GM12872 (cell line): ENCODE results near the gene NOTCH1.

Experiments used
- TF ChIP-seq, protein P1 (sequence below): IDR thresholded peaks from 3 replicates; pipeline ENCODE4 v1.5.1; 2011; ENCODE audit warnings: low read depth, mild to moderate bottlenecking, low read length, moderate library complexity; ENCODE audit not compliant: insufficient read depth

NOTCH1 gene

DNA sequence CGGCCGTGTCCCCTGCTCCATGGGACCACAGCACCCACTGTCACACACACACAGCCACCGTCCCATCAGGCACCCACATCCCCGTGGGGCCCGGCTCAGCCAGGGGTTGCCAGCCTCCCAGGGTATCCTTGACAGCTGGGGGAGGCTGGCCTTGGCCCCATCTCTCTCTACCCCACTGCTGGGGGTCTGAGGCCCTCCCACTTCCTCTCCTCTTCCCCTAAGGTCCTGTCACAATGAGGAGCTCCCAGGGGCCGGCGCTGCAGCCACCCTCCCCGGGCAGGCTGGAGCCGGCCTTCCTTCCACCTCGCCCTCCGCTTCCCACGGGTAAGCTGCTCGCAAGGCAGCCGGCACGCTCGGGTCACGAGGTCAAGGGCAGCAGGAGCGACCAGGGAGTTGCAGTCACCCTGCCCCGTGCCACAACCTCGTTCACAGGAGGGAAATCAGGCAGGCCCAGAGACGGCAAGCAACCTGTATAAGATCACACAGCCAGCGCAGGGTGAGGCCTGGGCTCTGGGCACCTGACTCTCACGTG lies 38.6 kb upstream of the NOTCH1 start:
- TF ChIP-seq, protein P1, sequence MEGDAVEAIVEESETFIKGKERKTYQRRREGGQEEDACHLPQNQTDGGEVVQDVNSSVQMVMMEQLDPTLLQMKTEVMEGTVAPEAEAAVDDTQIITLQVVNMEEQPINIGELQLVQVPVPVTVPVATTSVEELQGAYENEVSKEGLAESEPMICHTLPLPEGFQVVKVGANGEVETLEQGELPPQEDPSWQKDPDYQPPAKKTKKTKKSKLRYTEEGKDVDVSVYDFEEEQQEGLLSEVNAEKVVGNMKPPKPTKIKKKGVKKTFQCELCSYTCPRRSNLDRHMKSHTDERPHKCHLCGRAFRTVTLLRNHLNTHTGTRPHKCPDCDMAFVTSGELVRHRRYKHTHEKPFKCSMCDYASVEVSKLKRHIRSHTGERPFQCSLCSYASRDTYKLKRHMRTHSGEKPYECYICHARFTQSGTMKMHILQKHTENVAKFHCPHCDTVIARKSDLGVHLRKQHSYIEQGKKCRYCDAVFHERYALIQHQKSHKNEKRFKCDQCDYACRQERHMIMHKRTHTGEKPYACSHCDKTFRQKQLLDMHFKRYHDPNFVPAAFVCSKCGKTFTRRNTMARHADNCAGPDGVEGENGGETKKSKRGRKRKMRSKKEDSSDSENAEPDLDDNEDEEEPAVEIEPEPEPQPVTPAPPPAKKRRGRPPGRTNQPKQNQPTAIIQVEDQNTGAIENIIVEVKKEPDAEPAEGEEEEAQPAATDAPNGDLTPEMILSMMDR, result no peak

DNA sequence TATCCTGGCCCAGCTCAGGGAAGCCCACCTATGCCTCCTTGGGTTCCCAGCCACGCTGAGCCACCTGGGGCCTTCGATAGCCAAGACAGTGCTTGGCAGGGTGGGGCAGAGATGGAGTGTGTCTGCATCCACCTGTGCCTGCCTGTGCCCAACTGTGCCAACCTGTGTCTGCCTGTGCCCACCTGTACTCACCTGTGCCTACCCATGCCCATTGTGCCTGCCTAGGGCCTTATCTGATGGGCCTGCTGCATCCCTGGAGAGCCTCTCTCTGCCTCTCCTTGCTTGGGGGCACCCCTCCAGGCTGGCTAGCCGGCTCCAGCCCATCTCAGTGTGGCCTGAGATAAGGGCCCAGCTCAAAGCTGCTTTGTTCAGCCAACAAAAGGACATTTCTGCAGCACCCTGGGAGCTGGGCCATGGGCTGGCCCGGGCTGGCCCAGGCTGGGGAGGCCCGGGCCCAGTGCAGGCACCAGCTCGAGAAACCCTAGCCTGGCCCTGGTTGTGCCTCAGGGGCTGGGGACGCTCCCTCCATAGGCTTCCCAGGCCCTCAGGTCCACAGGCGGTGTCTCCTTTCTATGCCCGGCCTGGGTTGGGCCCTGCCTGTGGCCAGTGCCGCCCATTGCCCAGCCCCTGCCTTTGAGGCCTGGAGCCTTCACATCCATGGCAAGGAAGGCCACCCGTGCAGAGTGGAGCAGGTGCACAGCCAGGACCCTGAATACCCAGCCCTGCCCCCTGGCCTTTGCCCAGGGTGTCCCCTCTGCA lies 37.3 kb upstream of the NOTCH1 start:
- TF ChIP-seq, protein P1, result no peak

DNA sequence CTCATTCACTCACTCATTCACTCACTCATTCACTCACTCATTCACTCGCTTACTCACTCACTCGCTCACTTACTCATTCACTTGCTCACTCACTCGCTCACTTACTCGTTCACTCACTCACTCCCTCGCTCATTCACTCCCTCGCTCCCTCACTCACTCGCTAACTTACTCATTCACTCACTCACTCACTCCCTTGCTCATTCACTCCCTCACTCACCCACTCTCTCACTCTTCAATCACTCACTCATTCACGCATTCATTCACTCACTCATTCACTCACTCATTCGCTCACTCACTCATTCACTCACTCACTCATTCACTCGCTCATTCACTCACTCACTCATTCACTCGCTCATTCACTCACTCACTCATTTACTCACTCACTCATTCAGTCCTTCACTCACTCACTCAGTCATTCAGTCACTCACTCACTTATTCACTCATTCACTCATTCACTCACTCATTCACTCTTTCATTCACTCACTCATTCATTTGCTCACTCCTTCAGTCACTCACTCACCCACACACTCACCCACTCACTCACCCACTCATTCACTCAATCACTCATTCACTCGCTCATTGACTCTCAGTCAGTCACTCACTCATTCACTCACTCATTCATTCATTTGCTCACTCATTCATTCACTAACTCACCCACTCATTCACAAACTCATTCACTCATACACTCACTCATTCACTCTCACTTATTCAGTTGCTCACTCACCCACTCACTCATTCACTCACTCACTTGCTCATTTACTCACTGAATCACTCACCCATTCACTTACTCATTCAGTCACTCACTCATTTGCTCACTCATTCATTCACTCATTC lies 36.0 kb upstream of the NOTCH1 start:
- TF ChIP-seq, protein P1, result no peak

DNA sequence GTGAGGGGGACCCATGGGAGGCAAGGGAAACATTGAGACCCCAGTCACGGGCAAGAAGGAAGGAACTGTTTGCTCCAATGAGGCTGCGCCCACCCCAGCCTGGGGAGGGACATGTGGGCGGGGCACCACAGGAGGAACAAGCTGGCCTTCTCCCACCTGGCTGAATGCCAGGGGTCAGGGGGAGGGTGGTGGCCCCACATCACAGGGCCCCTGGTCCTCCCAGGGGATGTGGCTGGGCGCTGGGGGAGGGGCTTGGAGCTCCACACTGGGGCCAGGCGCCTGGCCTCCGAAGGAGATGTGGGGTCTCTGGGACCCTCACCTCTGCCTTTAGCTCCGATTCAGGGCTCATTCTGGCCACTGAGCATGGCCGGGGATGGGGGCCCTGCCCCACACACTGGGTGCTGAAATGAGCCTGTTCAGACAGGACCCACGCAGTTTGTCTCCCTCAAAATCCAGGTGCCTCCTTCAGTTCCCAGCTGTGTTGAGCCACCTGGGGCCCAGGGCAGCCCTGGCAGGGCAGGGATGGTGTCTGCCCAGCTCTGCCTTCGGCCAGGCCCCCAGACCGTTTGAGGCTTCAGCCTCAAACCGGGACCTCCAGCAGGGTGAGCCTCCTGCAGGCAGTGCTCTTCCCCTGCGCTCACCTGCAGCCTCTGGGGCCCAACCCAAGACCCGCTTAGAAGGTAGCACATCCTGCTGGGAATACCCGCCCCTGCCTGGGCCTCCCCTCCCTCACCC lies 33.2 kb upstream of the NOTCH1 start:
- TF ChIP-seq, protein P1, result no peak

DNA sequence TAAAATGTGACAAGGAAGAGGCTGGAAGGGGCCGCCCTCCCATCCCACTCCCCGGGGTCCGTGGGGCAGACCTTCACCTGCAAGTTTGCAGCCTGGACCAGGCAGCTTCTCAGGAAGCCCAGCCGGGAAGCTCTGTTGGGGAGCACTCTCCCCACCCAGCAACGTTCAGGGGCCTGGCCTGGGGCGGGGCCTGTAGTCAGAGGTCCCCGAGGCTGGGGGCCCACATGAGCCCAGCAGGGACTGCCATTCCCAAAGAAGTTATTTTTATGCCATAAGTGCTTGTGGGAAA lies 32.7 kb upstream of the NOTCH1 start:
- TF ChIP-seq, protein P1, result no peak

DNA sequence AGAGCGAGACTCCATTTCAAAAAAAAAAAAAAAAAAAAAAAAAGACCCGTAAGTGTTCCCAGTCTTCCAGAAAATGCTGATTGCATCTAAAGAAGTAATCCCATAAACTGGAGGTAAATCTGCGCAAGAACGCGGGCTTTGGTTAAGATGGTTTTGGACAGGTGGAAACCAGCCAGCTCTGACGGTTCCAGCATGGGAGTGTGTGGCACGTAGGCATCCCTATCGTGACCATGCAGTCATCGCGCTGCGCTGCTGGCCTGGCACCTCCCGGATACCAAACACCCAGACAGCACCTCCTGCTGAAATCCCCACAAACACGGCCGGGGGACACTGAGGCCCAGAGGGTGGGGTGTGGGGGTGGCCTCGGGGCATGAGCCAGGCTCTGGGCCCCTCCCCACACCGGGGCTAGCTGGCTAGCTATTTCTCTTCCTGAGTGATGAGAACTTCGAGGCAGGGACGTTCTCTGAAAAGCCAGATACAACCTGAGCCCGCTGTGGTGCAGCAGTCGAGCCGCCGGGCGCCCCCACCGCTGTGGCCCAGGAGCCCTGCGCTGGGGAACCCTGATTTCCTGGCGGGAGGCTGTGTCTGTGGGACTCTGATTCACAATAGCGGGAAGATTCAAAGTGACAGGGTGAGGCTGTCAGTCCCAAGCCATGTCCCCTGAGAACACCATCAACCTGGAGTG lies 32.2 kb upstream of the NOTCH1 start:
- TF ChIP-seq, protein P1, result no peak
